Peyer's patch (tissue), 4 donors: ENCODE measurements around the gene GPC5. TPM values are rescaled to one million over a fixed set of nuclear protein-coding genes. Genes with fewer than 3 reads are reported as not detected.

ENCODE experiments used
- DNase-seq, 3 donors: peaks; one replicate each; pipeline ENCODE4 v3.0.0-alpha.2; 2017 to 2019
- H3K27ac ChIP-seq, 4 donors: fragments of 200-600 bp; sonication (generic); one replicate each; pipeline ENCODE4 v1.5.1; 2016 to 2019
- H3K27me3 ChIP-seq, 2 donors: fragments of 200-600 bp; sonication (generic); one replicate each; pipeline ENCODE4 v1.5.1; 2019
- H3K36me3 ChIP-seq, 3 donors: fragments of 200-600 bp; sonication (generic); one replicate each; pipeline ENCODE4 v1.5.1; 2016 to 2019
- H3K4me1 ChIP-seq, 4 donors: fragments of 200-600 bp; sonication (generic); one replicate each; pipeline ENCODE4 v1.5.1; 2016 to 2019
- H3K4me3 ChIP-seq, 4 donors: fragments of 200-600 bp; sonication (generic); 1 replicate in 3 of 4; 2 replicates in 1 of 4; pipeline ENCODE4 v1.5.1; 2016 to 2019; ENCODE audit warnings: mild to moderate bottlenecking in 1 of 4
- H3K9me3 ChIP-seq, 4 donors: fragments of 200-600 bp; sonication (generic); one replicate each; pipeline ENCODE4 v1.5.1; 2016 to 2019; ENCODE audit warnings: mild to moderate bottlenecking in 1 of 4
- CTCF ChIP-seq, 6 experiments: fragments of 450-650 bp in 4 of 6; fragments of 200-600 bp in 2 of 6; sonication (generic) in 1 of 6; IDR thresholded peaks; one replicate each; pipeline ENCODE4 v1.5.1; 2017 to 2019; ENCODE audit warnings: antibody characterized with exemption in 6 of 6, mild to moderate bottlenecking in 3 of 6, moderate library complexity in 1 of 6
- POLR2A ChIP-seq, 2 donors: fragments of 450-650 bp; IDR thresholded peaks; one replicate each; pipeline ENCODE4 v1.5.1; 2017; ENCODE audit warnings: antibody characterized with exemption in 2 of 2, mild to moderate bottlenecking in 2 of 2, moderate library complexity in 2 of 2
- total RNA-seq, 4 donors: library from RNA; depleted of rRNA; stranded (reverse); fragments of >200 nt; gene quantifications; one replicate each; pipeline ENCODE4 v1.1.0, GENCODE V29; 2016

Gene GPC5
- total RNA-seq, 4 donors from 2014 or later = 4.1 TPM; not detected in 3

- no peak overlapping the region for H3K4me3 ChIP-seq
- H3K27me3 ChIP-seq = no peaks in the 10 kb centered on the region
- H3K9me3 ChIP-seq = no peaks in the 10 kb centered on the region
- no peaks in the 10 kb centered on the region for H3K4me1 ChIP-seq
- DNase-seq = no peak
- TF ChIP-seq POLR2A (IDR thresholded peaks at IDR 0.05) (no peak), CTCF (IDR thresholded peaks at IDR 0.05) (no peak)
- H3K27ac ChIP-seq = no peak overlapping the region
- no peaks in the 10 kb centered on the region for H3K36me3 ChIP-seq
These were observed 404.5 kb downstream of the GPC5 start for GRCh38 chr13:91802957-91803356.

DNA sequence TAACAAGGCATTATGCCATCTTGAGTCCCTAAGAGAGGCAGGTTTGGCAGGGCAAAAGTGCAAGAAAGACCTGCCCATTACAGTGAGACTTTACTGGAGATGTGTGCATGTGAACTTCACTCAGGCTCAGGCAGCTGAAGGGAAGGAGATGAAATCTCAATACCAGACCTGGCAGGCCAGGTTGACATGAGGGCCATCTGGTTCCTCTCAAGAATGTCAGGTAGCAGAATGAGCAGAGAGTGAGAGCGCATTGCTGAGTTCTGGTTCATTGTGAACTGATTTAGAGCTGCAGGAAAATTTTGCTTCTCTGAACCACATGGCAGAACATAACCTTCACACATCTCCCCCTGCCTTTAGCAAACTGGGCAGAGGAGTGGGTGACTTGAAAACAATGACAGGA is 406.3 kb downstream of the GPC5 start:
- Histone ChIP-seq H3K36me3 (no peaks in the 10 kb centered on the region), H3K4me1 (no peaks in the 10 kb centered on the region), H3K27ac (no peak overlapping the region), H3K9me3 (no peaks in the 10 kb centered on the region), H3K4me3 (no peak overlapping the region), H3K27me3 (no peaks in the 10 kb centered on the region)
- no peak for DNase-seq
- no peak for TF ChIP-seq CTCF (IDR thresholded peaks at IDR 0.05)
- TF ChIP-seq POLR2A (IDR thresholded peaks at IDR 0.05) = no peak

DNA sequence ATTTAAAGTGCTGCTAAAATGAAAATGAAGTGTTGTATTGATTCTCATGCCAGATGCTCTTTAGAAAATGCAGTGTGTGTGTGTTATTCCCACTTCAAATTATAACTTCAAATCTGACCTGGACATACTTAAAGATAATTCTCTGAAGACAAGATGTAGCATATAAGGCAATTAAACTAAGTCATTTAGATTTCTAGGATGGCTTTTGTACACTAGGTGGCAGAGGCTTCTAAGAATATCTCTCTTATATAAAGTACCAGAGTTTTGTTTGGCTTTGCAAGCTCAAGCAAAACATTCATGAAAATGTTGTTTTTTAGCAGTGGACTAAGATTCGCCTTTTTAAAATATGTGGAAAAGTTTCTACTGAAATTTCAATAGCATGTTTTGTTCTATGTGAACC is 407.2 kb downstream of the GPC5 start:
- Histone ChIP-seq H3K4me3 (no peak overlapping the region), H3K36me3 (no peaks in the 10 kb centered on the region), H3K4me1 (no peaks in the 10 kb centered on the region), H3K9me3 (no peaks in the 10 kb centered on the region), H3K27me3 (no peaks in the 10 kb centered on the region), H3K27ac (no peak overlapping the region)
- DNase-seq = no peak
- TF ChIP-seq POLR2A (IDR thresholded peaks at IDR 0.05) (no peak), CTCF (IDR thresholded peaks at IDR 0.05) (no peak)

DNA sequence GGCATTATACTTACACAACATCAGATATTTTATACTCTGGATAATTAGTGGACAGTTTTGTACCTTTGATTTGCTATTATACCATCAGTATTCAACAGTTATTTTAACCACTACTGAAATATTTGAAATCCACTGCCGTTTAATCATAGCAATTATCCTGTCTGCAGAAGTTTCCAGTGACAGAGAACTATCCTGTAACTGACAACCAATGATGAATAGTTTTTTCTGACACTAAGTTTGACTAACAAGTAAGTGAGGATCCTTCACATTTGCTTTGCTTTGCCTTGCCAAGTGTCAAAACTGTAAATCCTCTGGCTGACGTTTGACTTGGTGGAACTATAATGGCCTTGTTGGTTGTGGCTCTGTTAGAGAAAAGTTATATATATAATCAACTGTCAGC is 410.7 kb downstream of the GPC5 start:
- Histone ChIP-seq H3K4me3 (no peak overlapping the region), H3K4me1 (no peaks in the 10 kb centered on the region), H3K27me3 (no peaks in the 10 kb centered on the region), H3K9me3 (no peaks in the 10 kb centered on the region), H3K36me3 (no peaks in the 10 kb centered on the region), H3K27ac (no peak overlapping the region)
- no peak for DNase-seq
- no peak for TF ChIP-seq POLR2A (IDR thresholded peaks at IDR 0.05)
- TF ChIP-seq CTCF (IDR thresholded peaks at IDR 0.05) = no peak

DNA sequence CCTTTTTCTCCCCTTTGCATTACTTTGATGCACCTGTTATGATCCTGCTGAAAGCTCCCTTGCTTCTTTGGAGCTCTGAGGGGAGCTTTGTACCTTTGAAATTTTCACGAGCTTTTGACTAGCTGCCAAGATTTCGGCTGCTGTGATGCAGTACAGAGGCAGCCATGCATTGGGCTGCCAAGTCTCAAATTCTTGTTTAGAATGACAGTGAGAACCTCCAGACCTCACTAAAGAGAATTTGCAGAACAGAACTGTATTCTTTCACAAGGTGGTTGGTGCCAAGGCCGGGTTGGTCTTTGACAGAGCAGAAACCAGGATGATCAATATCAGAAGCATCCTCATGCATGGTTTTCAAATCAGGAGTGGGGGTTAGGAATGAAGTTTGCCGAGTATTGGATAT is 414.8 kb downstream of the GPC5 start:
- no peaks in the 10 kb centered on the region for H3K9me3 ChIP-seq
- H3K36me3 ChIP-seq = no peaks in the 10 kb centered on the region
- no peak for TF ChIP-seq CTCF (IDR thresholded peaks at IDR 0.05)
- no peak for TF ChIP-seq POLR2A (IDR thresholded peaks at IDR 0.05)
- no peaks in the 10 kb centered on the region for H3K4me1 ChIP-seq
- DNase-seq = no peak
- H3K27me3 ChIP-seq = no peaks in the 10 kb centered on the region
- no peak overlapping the region for H3K4me3 ChIP-seq
- no peak overlapping the region for H3K27ac ChIP-seq

GRCh38 chr13:91816263-91816807 is 417.9 kb downstream of the GPC5 start:
- H3K4me1 ChIP-seq = no peaks in the 10 kb centered on the region
- H3K27ac ChIP-seq = no peak overlapping the region
- H3K9me3 ChIP-seq = no peaks in the 10 kb centered on the region
- no peak overlapping the region for H3K4me3 ChIP-seq
- no peaks in the 10 kb centered on the region for H3K27me3 ChIP-seq
- no peak for DNase-seq
- TF ChIP-seq CTCF (IDR thresholded peaks at IDR 0.05) (no peak), POLR2A (IDR thresholded peaks at IDR 0.05) (no peak)
- H3K36me3 ChIP-seq = no peaks in the 10 kb centered on the region
